ENCODE data around the gene RTP1. TPM values are rescaled to one million over a fixed set of nuclear protein-coding genes. Genes with fewer than 3 reads are reported as not detected.

The RTP1 gene
- polyA plus RNA-seq, 1 experiment, result not detected

DNA sequence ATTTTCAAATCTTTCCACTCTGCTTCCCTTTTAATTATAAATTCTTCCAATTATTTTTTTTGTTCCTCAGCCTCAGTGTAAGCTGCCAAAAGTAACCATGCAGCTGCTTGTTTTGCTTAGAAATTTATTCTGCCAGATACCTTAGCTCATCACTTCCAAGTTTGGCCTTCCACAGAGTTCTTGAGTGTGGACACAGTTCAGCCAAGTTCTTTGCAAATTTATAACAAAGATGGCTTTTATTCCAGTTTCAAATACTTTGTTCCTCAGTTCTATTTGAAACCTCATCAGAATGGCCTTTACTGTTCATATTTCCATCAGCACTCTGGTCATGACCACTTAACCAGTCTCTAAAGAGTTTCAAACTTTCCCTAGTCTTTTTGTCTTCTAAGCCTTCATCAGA, 10.3 kb downstream of the RTP1 start:
- Histone ChIP-seq H3K4me3 (ENCODE audit: low read depth, low read length) (no peak overlapping the region), H3K36me3 (ENCODE audit: control insufficient read depth, insufficient read depth, low read length) (no peaks in the 10 kb centered on the region), H3K27me3 (ENCODE audit: control insufficient read depth, insufficient read depth, low read length) (no peaks in the 10 kb centered on the region)
- ChIA-PET CTCF (no interaction called here), POLR2A (interaction anchor here (0.6 kb wide), 1 partner anchor 21 kb away, joined by 9 read pairs; no protein-coding TSS in a partner anchor)
- no peak for DNase-seq (ENCODE audit: low read depth)
- TF ChIP-seq, protein P1, sequence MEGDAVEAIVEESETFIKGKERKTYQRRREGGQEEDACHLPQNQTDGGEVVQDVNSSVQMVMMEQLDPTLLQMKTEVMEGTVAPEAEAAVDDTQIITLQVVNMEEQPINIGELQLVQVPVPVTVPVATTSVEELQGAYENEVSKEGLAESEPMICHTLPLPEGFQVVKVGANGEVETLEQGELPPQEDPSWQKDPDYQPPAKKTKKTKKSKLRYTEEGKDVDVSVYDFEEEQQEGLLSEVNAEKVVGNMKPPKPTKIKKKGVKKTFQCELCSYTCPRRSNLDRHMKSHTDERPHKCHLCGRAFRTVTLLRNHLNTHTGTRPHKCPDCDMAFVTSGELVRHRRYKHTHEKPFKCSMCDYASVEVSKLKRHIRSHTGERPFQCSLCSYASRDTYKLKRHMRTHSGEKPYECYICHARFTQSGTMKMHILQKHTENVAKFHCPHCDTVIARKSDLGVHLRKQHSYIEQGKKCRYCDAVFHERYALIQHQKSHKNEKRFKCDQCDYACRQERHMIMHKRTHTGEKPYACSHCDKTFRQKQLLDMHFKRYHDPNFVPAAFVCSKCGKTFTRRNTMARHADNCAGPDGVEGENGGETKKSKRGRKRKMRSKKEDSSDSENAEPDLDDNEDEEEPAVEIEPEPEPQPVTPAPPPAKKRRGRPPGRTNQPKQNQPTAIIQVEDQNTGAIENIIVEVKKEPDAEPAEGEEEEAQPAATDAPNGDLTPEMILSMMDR (IDR thresholded peaks at IDR 0.05; ENCODE audit: insufficient read depth, low read depth, low read length), result no peak

DNA sequence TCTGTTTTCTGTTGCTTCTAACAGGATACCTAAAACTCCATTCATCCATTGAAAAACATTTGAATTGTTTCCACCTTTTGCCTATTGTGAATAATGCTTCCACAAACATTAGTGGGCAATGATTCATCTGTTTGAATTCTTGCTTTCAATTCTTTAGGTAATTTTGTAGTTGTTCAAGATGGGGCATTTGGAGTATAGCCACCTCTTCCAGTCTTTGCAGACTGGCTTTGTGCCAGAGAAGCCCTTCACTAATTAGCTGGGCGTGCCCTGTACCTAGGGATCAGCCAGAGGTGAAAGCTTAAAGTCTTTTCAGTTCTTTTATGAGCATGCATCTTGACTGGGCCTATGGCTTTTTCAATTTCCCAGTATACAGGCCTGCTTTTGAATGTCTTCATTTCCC, 10.9 kb downstream of the RTP1 start:
- TF ChIP-seq, protein P1 (IDR thresholded peaks at IDR 0.05; ENCODE audit: insufficient read depth, low read depth, low read length), result no peak
- Histone ChIP-seq H3K4me3 (ENCODE audit: low read depth, low read length) (no peak overlapping the region), H3K36me3 (ENCODE audit: control insufficient read depth, insufficient read depth, low read length) (no peaks in the 10 kb centered on the region), H3K27me3 (ENCODE audit: control insufficient read depth, insufficient read depth, low read length) (no peaks in the 10 kb centered on the region)
- DNase-seq (ENCODE audit: low read depth), result no peak
- ChIA-PET POLR2A (no interaction called here), CTCF (interaction anchor here (0.5 to 0.7 kb wide), 2 partner anchors 12 to 43 kb away, joined by 3 read pairs; no protein-coding TSS in a partner anchor)

- ChIA-PET CTCF (interaction anchor here (1.0 to 3.7 kb wide), 6 partner anchors 10 to 469 kb away, joined by 3 to 19 read pairs (median 7); no protein-coding TSS in a partner anchor), POLR2A (interaction anchor here (0.7 to 1.5 kb wide), 2 partner anchors 44 to 358 kb away, joined by 4 to 8 read pairs; no protein-coding TSS in a partner anchor)
- Histone ChIP-seq H3K36me3 (ENCODE audit: control insufficient read depth, insufficient read depth, low read length) (no peaks in the 10 kb centered on the region), H3K27me3 (ENCODE audit: control insufficient read depth, insufficient read depth, low read length) (no peaks in the 10 kb centered on the region), H3K4me3 (ENCODE audit: low read depth, low read length) (no peak overlapping the region)
- DNase-seq (ENCODE audit: low read depth), result no peak
- TF ChIP-seq, protein P1 (IDR thresholded peaks at IDR 0.05; ENCODE audit: insufficient read depth, low read depth, low read length), result no peak
Measured at GRCh38 chr3:187209491-187209890, 12.2 kb downstream of the RTP1 start.

DNA sequence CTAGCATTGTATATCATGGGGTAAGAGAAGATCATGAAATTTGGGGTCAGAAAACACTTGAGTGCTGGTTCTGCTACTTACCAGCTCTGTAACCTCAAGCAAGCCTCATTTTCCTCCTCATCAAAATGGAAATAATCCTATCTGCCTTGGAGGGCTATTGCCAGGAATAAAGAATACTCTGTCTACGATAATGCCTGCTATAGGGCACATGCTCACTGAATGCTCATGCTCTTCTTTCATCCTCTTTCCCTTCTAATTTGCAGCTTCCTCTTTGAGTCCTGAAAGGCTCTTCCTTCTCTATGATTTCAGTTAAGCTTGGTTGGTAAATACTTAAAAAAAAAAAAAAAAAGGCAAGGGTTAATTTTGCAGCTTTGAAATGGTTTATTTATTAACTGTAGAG, 12.8 kb downstream of the RTP1 start:
- no peaks in the 10 kb centered on the region for H3K36me3 ChIP-seq (ENCODE audit: control insufficient read depth, insufficient read depth, low read length)
- TF ChIP-seq, protein P1 (IDR thresholded peaks at IDR 0.05; ENCODE audit: insufficient read depth, low read depth, low read length), result no peak
- H3K4me3 ChIP-seq (ENCODE audit: low read depth, low read length), result no peak overlapping the region
- ChIA-PET CTCF (interaction anchor here (1.0 to 3.7 kb wide), 7 partner anchors 10 to 503 kb away, joined by 3 to 19 read pairs (median 3); no protein-coding TSS in a partner anchor), POLR2A (interaction anchor here (1.2 to 1.5 kb wide), 2 partner anchors 10 to 358 kb away, joined by 4 to 16 read pairs; no protein-coding TSS in a partner anchor)
- H3K27me3 ChIP-seq (ENCODE audit: control insufficient read depth, insufficient read depth, low read length), result no peaks in the 10 kb centered on the region
- no peak for DNase-seq (ENCODE audit: low read depth)

DNA sequence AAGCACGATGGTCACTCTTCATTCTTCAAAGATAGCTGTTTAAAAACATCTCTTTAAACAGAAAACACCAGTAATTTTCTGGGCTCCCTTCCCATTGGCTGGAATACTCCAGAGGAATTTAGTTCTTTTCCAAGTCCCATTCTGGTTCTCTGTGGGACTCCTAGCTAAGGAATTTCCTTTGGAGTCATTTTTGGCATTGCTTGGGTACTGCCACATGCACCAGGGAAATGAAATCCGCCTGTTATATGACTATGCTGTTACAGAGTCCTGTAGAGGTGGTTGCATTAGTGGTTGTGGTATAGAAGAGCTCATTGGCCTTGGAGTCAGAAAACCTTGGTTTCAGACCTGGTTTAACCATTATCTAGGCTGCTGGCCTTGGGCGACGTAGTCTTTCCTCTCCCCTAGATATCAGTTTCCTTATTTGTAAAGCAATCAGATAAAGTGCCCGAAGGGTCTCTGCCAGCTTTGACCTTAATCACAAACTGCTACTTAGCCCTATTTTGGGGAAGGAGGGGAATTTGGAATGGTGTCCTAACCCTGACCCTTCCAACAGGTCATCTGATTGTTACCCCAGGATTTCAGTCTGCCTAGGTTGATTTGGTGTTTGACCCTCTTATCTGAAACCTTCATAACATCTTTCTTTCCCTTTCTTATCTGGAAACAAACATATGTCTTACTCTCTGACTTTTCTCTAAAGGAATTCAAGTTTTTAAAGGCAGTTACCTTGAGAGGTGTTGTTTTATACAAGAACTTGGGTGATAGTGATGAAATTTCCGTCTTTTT, 13.4 kb downstream of the RTP1 start:
- Histone ChIP-seq H3K27me3 (ENCODE audit: control insufficient read depth, insufficient read depth, low read length) (no peaks in the 10 kb centered on the region), H3K36me3 (ENCODE audit: control insufficient read depth, insufficient read depth, low read length) (no peaks in the 10 kb centered on the region), H3K4me3 (ENCODE audit: low read depth, low read length) (no peak overlapping the region)
- peak; percentile 80 for DNase-seq (ENCODE audit: low read depth)
- TF ChIP-seq, protein P1 (IDR thresholded peaks at IDR 0.05; ENCODE audit: insufficient read depth, low read depth, low read length), result no peak
- ChIA-PET POLR2A (interaction anchor here (1.2 to 1.5 kb wide), 2 partner anchors 9 to 357 kb away, joined by 4 to 16 read pairs; no protein-coding TSS in a partner anchor), CTCF (interaction anchor here (1.0 to 3.7 kb wide), 7 partner anchors 8 to 502 kb away, joined by 3 to 19 read pairs (median 3); no protein-coding TSS in a partner anchor)
